Cortex of kidney (tissue), 1 donor: ENCODE measurements around the gene CENPN.
A peak's percentile ranks its signal among the peaks of the same experiment; 100 is the strongest.

Experiments
- DNase-seq: peaks from one replicate; lab custom pipeline; 2025; lab: John Stamatoyannopoulos, UW

CENPN gene

GRCh38 chr16:81077076-81077940 lies 70.3 kb downstream of the CENPN start, which contains the start of gene C16orf46:
Gene C16orf46, minus strand, starts transcription at chr16:81077238. Its CDS starts 13,283 bp downstream, at chr16:81063955.
- DNase-seq = peak; percentile 52

- no peak for DNase-seq
Measured at GRCh38 chr16:81080233-81080632, 73.2 kb downstream of the CENPN start.

GRCh38 chr16:81081014-81081413 lies 74.0 kb downstream of the CENPN start:
- DNase-seq = no peak
